Measurements from ENCODE around the gene AXIN1.

Gene AXIN1

DNA sequence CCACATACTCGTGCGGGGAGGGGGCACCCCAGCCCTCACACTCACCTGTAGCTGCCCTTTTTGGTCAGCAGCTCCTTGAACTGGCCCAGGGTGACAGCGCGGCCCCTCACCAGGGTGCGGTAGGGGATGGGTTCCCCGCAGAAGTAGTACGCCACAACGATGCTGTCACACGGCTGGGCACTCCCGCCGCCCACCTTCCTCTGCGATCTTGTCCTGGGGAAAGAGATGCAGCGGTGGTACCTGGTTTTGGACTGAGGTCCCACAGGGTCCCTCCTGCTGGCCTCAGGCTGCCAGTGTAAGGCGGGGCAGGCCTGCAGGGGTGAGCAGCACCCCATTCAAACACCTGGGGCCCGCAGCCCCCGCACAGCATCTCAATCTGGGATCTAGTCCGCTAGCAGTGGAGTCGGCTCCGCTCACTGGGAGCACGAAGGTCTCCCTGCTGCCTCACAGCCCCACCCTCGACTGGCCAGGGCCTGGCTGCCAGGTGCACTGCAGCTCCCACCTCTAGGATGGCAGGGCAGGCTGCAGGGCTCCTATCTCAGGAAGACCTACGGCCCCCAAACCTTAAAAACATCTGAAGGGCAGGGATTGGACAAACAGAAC, 63.0 kb downstream of the AXIN1 start:
- H3K4me1 ChIP-seq (ENCODE audit: insufficient read depth, low read length, poor library complexity, severe bottlenecking) = no peaks in the 10 kb centered on the region
- TF ChIP-seq EZH2phosphoT487 (IDR thresholded peaks at IDR 0.05; ENCODE audit: borderline replicate concordance) = no peak
- TF ChIP-seq, protein P1, sequence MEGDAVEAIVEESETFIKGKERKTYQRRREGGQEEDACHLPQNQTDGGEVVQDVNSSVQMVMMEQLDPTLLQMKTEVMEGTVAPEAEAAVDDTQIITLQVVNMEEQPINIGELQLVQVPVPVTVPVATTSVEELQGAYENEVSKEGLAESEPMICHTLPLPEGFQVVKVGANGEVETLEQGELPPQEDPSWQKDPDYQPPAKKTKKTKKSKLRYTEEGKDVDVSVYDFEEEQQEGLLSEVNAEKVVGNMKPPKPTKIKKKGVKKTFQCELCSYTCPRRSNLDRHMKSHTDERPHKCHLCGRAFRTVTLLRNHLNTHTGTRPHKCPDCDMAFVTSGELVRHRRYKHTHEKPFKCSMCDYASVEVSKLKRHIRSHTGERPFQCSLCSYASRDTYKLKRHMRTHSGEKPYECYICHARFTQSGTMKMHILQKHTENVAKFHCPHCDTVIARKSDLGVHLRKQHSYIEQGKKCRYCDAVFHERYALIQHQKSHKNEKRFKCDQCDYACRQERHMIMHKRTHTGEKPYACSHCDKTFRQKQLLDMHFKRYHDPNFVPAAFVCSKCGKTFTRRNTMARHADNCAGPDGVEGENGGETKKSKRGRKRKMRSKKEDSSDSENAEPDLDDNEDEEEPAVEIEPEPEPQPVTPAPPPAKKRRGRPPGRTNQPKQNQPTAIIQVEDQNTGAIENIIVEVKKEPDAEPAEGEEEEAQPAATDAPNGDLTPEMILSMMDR (conservative IDR thresholded peaks at IDR 0.05; ENCODE audit: low read length) = no peak

DNA sequence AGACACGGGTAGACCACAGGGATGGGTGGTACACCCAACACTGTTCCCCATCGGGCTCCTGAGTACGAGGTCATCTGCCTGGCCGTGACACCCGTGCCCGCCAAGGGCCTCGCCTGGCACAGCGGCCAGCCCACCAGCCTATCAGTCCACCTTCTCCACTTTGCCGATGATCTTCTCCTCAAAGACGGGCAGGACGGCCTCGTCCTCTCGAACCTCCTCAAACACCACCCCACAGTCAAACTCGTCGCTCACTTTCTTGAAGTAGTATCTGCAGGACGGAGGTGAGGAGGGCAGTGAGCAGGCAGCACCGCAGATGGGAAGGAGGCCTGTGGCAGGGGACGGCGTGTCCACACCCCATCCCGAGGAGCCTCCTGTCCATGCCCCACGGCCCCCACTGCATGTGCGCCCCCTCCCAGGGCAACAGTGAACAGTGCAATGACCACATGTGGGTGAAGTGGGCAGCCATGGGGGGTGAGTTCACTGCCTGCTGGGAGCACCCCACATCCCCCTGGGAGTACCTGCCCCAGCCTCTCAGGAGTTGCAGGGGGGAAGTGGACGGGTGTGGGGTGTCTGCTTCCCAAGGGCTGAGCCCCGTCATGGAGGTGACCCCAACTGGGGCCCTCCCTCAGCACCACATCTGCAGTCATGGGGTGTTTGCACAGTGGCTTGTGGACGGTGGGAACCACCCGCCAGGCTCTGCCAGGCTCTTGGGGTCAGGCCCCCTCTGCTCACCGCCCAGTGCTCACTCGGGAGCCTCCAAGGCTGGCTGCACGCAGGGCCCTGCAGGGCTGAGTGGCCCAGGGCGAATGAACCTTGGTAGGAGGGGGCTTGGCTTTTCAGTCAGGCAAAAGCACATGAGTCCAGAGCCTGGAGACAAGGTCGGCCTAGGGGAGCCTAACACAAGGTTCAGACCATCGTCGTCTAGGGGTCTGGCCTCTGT, 64.3 kb downstream of the AXIN1 start:
- TF ChIP-seq EZH2phosphoT487 (IDR thresholded peaks at IDR 0.05; ENCODE audit: borderline replicate concordance) = no peak
- TF ChIP-seq, protein P1 (conservative IDR thresholded peaks at IDR 0.05; ENCODE audit: low read length) = no peak
- H2AFZ ChIP-seq (ENCODE audit: low read length) = no peak overlapping the region
- no peak overlapping the region for H3K9ac ChIP-seq (ENCODE audit: low read depth, low read length, poor library complexity, severe bottlenecking)
- no peaks in the 10 kb centered on the region for H3K79me2 ChIP-seq (ENCODE audit: insufficient read depth, low read length)
- no peak overlapping the region for H3K4me2 ChIP-seq (ENCODE audit: low read depth, low read length, poor library complexity, severe bottlenecking)
- H3K4me3 ChIP-seq (ENCODE audit: low read length, poor library complexity, severe bottlenecking) = no peak overlapping the region
- no peaks in the 10 kb centered on the region for H3K9me3 ChIP-seq (ENCODE audit: insufficient read depth, low read depth, low read length)
- no peaks in the 10 kb centered on the region for H3K27me3 ChIP-seq (ENCODE audit: insufficient read depth, low read length, poor library complexity, severe bottlenecking)
- no peaks in the 10 kb centered on the region for H4K20me1 ChIP-seq (ENCODE audit: insufficient read depth, low read length, poor library complexity, severe bottlenecking)
- H3K9me2 ChIP-seq (replicated peaks; ENCODE audit: low read depth, low read length) = no peaks in the 10 kb centered on the region
- peaks cover 5% of the 10 kb centered on the region; the same call in 1 of the 2 replicates for H3K36me3 ChIP-seq (ENCODE audit: insufficient read depth, low read length)
- H3F3A ChIP-seq (ENCODE audit: low read depth) = no peaks in the 10 kb centered on the region
- no peaks in the 10 kb centered on the region for H3K4me1 ChIP-seq (ENCODE audit: insufficient read depth, low read length, poor library complexity, severe bottlenecking)

More for the DNA sequence above, 63.0 kb downstream of the AXIN1 start:
- H2AFZ ChIP-seq (ENCODE audit: low read length) = no peak overlapping the region
- no peak overlapping the region for H3K9ac ChIP-seq (ENCODE audit: low read depth, low read length, poor library complexity, severe bottlenecking)
- no peaks in the 10 kb centered on the region for H3F3A ChIP-seq (ENCODE audit: low read depth)
- no peaks in the 10 kb centered on the region for H3K9me2 ChIP-seq (replicated peaks; ENCODE audit: low read depth, low read length)
- no peak overlapping the region for H3K4me2 ChIP-seq (ENCODE audit: low read depth, low read length, poor library complexity, severe bottlenecking)
- no peaks in the 10 kb centered on the region for H3K9me3 ChIP-seq (ENCODE audit: insufficient read depth, low read depth, low read length)
- H4K20me1 ChIP-seq (ENCODE audit: insufficient read depth, low read length, poor library complexity, severe bottlenecking) = no peaks in the 10 kb centered on the region
- H3K27me3 ChIP-seq (ENCODE audit: insufficient read depth, low read length, poor library complexity, severe bottlenecking) = no peaks in the 10 kb centered on the region
- H3K36me3 ChIP-seq (ENCODE audit: insufficient read depth, low read length) = peaks cover 5% of the 10 kb centered on the region; the same call in 1 of the 2 replicates
- H3K79me2 ChIP-seq (ENCODE audit: insufficient read depth, low read length) = no peaks in the 10 kb centered on the region
- no peak overlapping the region for H3K4me3 ChIP-seq (ENCODE audit: low read length, poor library complexity, severe bottlenecking)

DNA sequence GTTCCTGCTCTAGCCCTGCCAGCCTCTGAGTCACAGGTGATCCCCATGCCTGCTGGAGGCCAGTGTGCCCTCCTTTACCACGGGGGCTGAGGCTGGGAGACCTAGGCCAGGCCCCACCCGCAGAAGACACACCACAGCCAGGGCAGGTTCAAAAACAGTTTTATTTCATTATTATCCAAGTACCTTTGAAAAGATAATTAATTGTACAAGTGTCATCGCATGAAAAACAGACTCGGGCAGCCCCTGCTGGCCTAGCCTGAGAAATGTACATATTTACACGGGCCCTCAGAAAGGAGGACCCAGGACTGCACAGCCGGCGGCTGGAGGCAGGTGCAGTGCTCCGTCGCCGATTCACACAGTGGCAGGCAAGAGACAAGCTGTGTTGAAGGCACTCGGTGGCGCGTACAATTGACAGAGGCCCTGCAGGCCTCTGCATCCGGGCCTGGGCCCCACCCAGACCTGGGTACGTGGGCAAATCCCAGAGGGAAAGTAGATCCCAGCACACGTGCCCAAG, 65.2 kb downstream of the AXIN1 start:
- Histone ChIP-seq H4K20me1 (ENCODE audit: insufficient read depth, low read length, poor library complexity, severe bottlenecking) (no peaks in the 10 kb centered on the region), H2AFZ (ENCODE audit: low read length) (no peak overlapping the region), H3K4me1 (ENCODE audit: insufficient read depth, low read length, poor library complexity, severe bottlenecking) (no peaks in the 10 kb centered on the region), H3K4me2 (ENCODE audit: low read depth, low read length, poor library complexity, severe bottlenecking) (no peak overlapping the region), H3K36me3 (ENCODE audit: insufficient read depth, low read length) (peaks cover 5% of the 10 kb centered on the region; the same call in 1 of the 2 replicates), H3K27me3 (ENCODE audit: insufficient read depth, low read length, poor library complexity, severe bottlenecking) (no peaks in the 10 kb centered on the region), H3K9me3 (ENCODE audit: insufficient read depth, low read depth, low read length) (no peaks in the 10 kb centered on the region), H3K9ac (ENCODE audit: low read depth, low read length, poor library complexity, severe bottlenecking) (no peak overlapping the region), H3K9me2 (replicated peaks; ENCODE audit: low read depth, low read length) (no peaks in the 10 kb centered on the region), H3K4me3 (ENCODE audit: low read length, poor library complexity, severe bottlenecking) (no peak overlapping the region), H3F3A (ENCODE audit: low read depth) (no peaks in the 10 kb centered on the region), H3K79me2 (ENCODE audit: insufficient read depth, low read length) (no peaks in the 10 kb centered on the region)
- TF ChIP-seq EZH2phosphoT487 (IDR thresholded peaks at IDR 0.05; ENCODE audit: borderline replicate concordance) = no peak
- TF ChIP-seq, protein P1 (conservative IDR thresholded peaks at IDR 0.05; ENCODE audit: low read length) = no peak; the same call in 1 of the 2 replicates

Measured in Loucy (cell line).